Calu3 (cell line): ENCODE results near the gene TP53BP1. TPM values are rescaled to one million over a fixed set of nuclear protein-coding genes. Genes with fewer than 3 reads are reported as not detected.

Source experiments
- total RNA-seq: library from RNA; stranded (reverse); gene quantifications from 2 replicates; pipeline ENCODE4 v1.2.3, GENCODE V29; 2022

The TP53BP1 gene
- total RNA-seq, 1 experiment from 2014 or later: 36.2 TPM

Other genes with a start within 250 kb of the TP53BP1 start
- gene TGM5, start 226.2 kb downstream of the TP53BP1 start, total RNA-seq: not detected in 2 replicates
- gene TGM7, start 190.9 kb downstream of the TP53BP1 start, total RNA-seq: not detected in 2 replicates
- 4.3 and 5.1 TPM in 2 replicates for gene LCMT2, start 162.6 kb downstream of the TP53BP1 start, total RNA-seq
- gene ZSCAN29, start 122.1 kb downstream of the TP53BP1 start, total RNA-seq: 18.6 and 27.1 TPM in 2 replicates
- gene TUBGCP4, start 122.1 kb downstream of the TP53BP1 start, total RNA-seq: 19.3 and 22.7 TPM in 2 replicates
- 0.05 and 0.27 TPM in 2 replicates for gene MAP1A, start 24.5 kb upstream of the TP53BP1 start, total RNA-seq
- 28.1 and 29.4 TPM in 2 replicates for gene PPIP5K1, start 97.1 kb upstream of the TP53BP1 start, total RNA-seq
- gene CKMT1B, start 100.9 kb upstream of the TP53BP1 start, total RNA-seq: 2.0 and 5.4 TPM in 2 replicates
- gene STRC, start 125.6 kb upstream of the TP53BP1 start, total RNA-seq: 0.57 and 1.1 TPM in 2 replicates
- gene CATSPER2, start 155.7 kb upstream of the TP53BP1 start, total RNA-seq: 2.1 and 4.0 TPM in 2 replicates
- gene CKMT1A, start 200.7 kb upstream of the TP53BP1 start, total RNA-seq: 0.66 and 1.2 TPM in 2 replicates